ENCODE data around the gene GPR107.

The GPR107 gene

GRCh38 chr9:130188860-130189481 is 135.3 kb downstream of the GPR107 start:
- DNase-seq: no peak

Data from stimulated activated CD4-positive, alpha-beta T cell treated with anti-CD3 and anti-CD28 coated beads, Interleukin-4, amount 100 ng/mL, for 24 hours (primary cell).